SK-N-SH treated with all-trans-retinoic acid at 6 μM for 48 hours (cell line): ENCODE data around the gene RNF138.

ENCODE experiments used
- ATAC-seq: fragments of 200-7000 bp; cut with Tn5 transposase; 3 replicates; pipeline ENCODE4 v1.9.1; 2020; ENCODE audit warnings: mild to moderate bottlenecking, moderate library complexity
- ARNTL ChIP-seq: fragments of 450-650 bp; formaldehyde crosslinking; IDR thresholded peaks from 2 replicates; pipeline ENCODE4 v1.5.0; 2020; ENCODE audit warnings: low read depth, mild to moderate bottlenecking, moderate library complexity, borderline replicate concordance
- BACH2 ChIP-seq: fragments of 250-450 bp; sonication (Bioruptor Pico); IDR thresholded peaks from 2 replicates; pipeline ENCODE4 v1.9.0; 2021; ENCODE audit warnings: mild to moderate bottlenecking, borderline replicate concordance
- CSDC2 ChIP-seq: fragments of 250-450 bp; sonication (Bioruptor Pico); IDR thresholded peaks from 2 replicates; pipeline ENCODE4 v1.5.0; 2020; ENCODE audit warnings: mild to moderate bottlenecking, moderate library complexity
- ESRRG ChIP-seq: fragments of 250-450 bp; sonication (Bioruptor Pico); IDR thresholded peaks from 2 replicates; pipeline ENCODE4 v1.6.1; 2021; ENCODE audit warnings: mild to moderate bottlenecking
- GLIS3 ChIP-seq: fragments of 250-450 bp; sonication (Bioruptor Pico); IDR thresholded peaks from 2 replicates; pipeline ENCODE4 v1.5.0; 2020; ENCODE audit warnings: mild to moderate bottlenecking, moderate library complexity
- ISL1 ChIP-seq: fragments of 250-450 bp; sonication (Bioruptor Pico); IDR thresholded peaks from 2 replicates; pipeline ENCODE4 v2.1.2; 2022; ENCODE audit warnings: mild to moderate bottlenecking, moderate library complexity
- OSR1 ChIP-seq: fragments of 250-450 bp; sonication (Bioruptor Pico); IDR thresholded peaks from 2 replicates; pipeline ENCODE4 v1.8.0; 2022; ENCODE audit warnings: moderate library complexity, mild to moderate bottlenecking, inconsistent platforms
- PPARA ChIP-seq: fragments of 250-450 bp; sonication (Bioruptor Pico); IDR thresholded peaks from 2 replicates; pipeline ENCODE4 v1.5.0; 2020; ENCODE audit warnings: mild to moderate bottlenecking, borderline replicate concordance
- RARB ChIP-seq: fragments of 250-450 bp; sonication (Bioruptor Pico); IDR thresholded peaks from 2 replicates; pipeline ENCODE4 v1.8.0; 2021; ENCODE audit warnings: mild to moderate bottlenecking, moderate library complexity
- SNAI2 ChIP-seq: fragments of 250-450 bp; sonication (Bioruptor Pico); IDR thresholded peaks from 2 replicates; pipeline ENCODE4 v1.5.0; 2020; ENCODE audit warnings: mild to moderate bottlenecking, moderate library complexity
- TOX ChIP-seq: fragments of 250-450 bp; sonication (Bioruptor Pico); IDR thresholded peaks from 2 replicates; pipeline ENCODE4 v1.8.0; 2021; ENCODE audit warnings: mild to moderate bottlenecking, moderate library complexity, borderline replicate concordance
- ZC3H10 ChIP-seq: fragments of 250-450 bp; sonication (Bioruptor Pico); IDR thresholded peaks from 2 replicates; pipeline ENCODE4 v1.5.1; 2021; ENCODE audit warnings: mild to moderate bottlenecking, moderate library complexity
- ZFP3 ChIP-seq: fragments of 250-450 bp; sonication (Bioruptor Pico); IDR thresholded peaks from 2 replicates; pipeline ENCODE4 v1.5.0; 2020; ENCODE audit warnings: mild to moderate bottlenecking, moderate library complexity
- ZFP30 ChIP-seq: fragments of 450-650 bp; formaldehyde crosslinking; IDR thresholded peaks from 2 replicates; pipeline ENCODE4 v1.5.0; 2022; ENCODE audit warnings: mild to moderate bottlenecking, moderate library complexity
- ZNF70 ChIP-seq: fragments of 450-650 bp; formaldehyde crosslinking; IDR thresholded peaks from 2 replicates; pipeline ENCODE4 v1.5.0; 2020; ENCODE audit warnings: mild to moderate bottlenecking, moderate library complexity
- ZNF8 ChIP-seq: fragments of 450-650 bp; formaldehyde crosslinking; IDR thresholded peaks from 2 replicates; pipeline ENCODE4 v1.5.0; 2020; ENCODE audit warnings: mild to moderate bottlenecking, moderate library complexity
- TF ChIP-seq, protein P1 (sequence below): fragments of 250-450 bp; sonication (Bioruptor Pico); IDR thresholded peaks from 2 replicates; pipeline ENCODE4 v1.5.1; 2021; ENCODE audit warnings: mild to moderate bottlenecking, moderate library complexity
- TF ChIP-seq, protein P2 (sequence below): fragments of 250-450 bp; sonication (Bioruptor Pico); IDR thresholded peaks from 2 replicates; pipeline ENCODE4 v1.8.0; 2020; ENCODE audit warnings: mild to moderate bottlenecking, moderate library complexity, borderline replicate concordance
- TF ChIP-seq, protein P3 (sequence below): fragments of 250-450 bp; sonication (Bioruptor Pico); IDR thresholded peaks from 2 replicates; pipeline ENCODE4 v1.5.1; 2020; ENCODE audit warnings: low read depth, mild to moderate bottlenecking, moderate library complexity
- TF ChIP-seq, protein P4 (sequence below): fragments of 250-450 bp; sonication (Bioruptor Pico); IDR thresholded peaks from 2 replicates; pipeline ENCODE4 v1.5.0; 2020; ENCODE audit warnings: mild to moderate bottlenecking, moderate library complexity

RNF138 gene

DNA sequence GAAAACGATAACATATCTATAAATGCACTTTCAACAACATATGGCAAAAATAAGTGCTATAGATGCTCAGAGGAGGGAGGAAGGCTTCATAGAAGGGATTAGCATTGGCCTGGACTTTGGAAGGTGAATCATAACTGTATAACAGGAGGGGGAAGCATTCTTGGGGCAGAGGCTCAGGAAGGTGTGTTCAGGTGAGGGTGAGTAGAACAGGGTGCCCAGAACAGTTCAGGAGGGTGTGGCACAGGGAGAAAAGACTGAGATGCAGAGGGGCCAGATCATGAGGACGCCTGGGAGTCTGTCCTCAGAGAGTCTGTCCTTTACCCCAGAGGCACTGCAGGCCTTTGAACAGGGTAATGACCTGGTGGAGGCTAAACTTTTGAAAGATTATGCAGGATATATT is 68.9 kb downstream of the RNF138 start:
- ATAC-seq: no peak
- no peak for TF ChIP-seq ESRRG (CRISPR knock-in tag)
- TF ChIP-seq, protein P1, sequence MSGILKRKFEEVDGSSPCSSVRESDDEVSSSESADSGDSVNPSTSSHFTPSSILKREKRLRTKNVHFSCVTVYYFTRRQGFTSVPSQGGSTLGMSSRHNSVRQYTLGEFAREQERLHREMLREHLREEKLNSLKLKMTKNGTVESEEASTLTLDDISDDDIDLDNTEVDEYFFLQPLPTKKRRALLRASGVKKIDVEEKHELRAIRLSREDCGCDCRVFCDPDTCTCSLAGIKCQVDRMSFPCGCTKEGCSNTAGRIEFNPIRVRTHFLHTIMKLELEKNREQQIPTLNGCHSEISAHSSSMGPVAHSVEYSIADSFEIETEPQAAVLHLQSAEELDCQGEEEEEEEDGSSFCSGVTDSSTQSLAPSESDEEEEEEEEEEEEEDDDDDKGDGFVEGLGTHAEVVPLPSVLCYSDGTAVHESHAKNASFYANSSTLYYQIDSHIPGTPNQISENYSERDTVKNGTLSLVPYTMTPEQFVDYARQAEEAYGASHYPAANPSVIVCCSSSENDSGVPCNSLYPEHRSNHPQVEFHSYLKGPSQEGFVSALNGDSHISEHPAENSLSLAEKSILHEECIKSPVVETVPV (CRISPR knock-in tag): no peak
- no peak for TF ChIP-seq OSR1
- TF ChIP-seq TOX (CRISPR knock-in tag): no peak
- no peak for TF ChIP-seq ARNTL (CRISPR knock-in tag)
- no peak for TF ChIP-seq RARB (CRISPR knock-in tag)
- TF ChIP-seq, protein P2, sequence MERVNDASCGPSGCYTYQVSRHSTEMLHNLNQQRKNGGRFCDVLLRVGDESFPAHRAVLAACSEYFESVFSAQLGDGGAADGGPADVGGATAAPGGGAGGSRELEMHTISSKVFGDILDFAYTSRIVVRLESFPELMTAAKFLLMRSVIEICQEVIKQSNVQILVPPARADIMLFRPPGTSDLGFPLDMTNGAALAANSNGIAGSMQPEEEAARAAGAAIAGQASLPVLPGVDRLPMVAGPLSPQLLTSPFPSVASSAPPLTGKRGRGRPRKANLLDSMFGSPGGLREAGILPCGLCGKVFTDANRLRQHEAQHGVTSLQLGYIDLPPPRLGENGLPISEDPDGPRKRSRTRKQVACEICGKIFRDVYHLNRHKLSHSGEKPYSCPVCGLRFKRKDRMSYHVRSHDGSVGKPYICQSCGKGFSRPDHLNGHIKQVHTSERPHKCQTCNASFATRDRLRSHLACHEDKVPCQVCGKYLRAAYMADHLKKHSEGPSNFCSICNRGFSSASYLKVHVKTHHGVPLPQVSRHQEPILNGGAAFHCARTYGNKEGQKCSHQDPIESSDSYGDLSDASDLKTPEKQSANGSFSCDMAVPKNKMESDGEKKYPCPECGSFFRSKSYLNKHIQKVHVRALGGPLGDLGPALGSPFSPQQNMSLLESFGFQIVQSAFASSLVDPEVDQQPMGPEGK (CRISPR knock-in tag): no peak

DNA sequence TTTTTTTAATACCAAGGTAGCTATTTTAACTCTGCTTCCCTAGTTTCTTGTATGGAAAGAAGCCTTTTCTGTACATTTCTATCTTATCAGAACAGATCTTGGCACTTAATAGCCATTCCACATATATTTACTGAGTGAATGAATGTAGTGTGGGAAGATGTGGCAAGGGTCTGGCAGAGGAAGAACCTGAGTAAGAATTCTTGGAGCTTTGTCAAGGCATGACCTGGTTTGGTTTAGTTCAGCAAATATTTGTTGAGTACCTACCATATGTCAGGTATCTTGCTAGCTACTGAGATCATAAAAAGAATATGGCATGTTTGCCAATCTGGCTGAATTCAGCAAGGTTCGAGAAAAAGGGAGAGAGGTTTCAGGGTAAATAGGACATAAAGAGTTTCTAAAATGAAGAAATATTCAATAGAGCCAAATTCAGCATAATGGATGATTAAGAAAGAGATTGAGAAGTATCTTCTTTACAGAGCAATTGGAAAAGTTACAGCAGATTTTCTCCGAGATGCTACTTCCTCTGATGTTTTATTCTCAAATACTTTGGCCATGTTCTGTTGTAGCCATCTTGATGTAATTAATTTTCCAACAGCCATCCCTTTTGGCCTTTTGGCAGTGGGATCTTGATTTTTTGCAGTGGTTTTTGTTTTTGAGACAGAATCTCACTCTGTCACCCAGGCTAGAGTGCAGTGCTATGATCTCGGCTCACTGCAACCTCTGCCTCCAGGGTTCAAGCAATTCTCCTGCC is 76.5 kb downstream of the RNF138 start:
- TF ChIP-seq TOX (CRISPR knock-in tag) (no peak), ZC3H10 (CRISPR knock-in tag) (no peak), ZNF8 (CRISPR knock-in tag) (no peak), BACH2 (no peak), ZFP3 (no peak), PPARA (CRISPR knock-in tag) (no peak), GLIS3 (no peak), CSDC2 (CRISPR knock-in tag) (no peak), RARB (CRISPR knock-in tag) (no peak), ISL1 (CRISPR knock-in tag) (no peak)
- TF ChIP-seq, protein P1 (CRISPR knock-in tag): no peak
- TF ChIP-seq, protein P2 (CRISPR knock-in tag): no peak
- TF ChIP-seq, all 23 proteins: peak for 0
- no peak for ATAC-seq

DNA sequence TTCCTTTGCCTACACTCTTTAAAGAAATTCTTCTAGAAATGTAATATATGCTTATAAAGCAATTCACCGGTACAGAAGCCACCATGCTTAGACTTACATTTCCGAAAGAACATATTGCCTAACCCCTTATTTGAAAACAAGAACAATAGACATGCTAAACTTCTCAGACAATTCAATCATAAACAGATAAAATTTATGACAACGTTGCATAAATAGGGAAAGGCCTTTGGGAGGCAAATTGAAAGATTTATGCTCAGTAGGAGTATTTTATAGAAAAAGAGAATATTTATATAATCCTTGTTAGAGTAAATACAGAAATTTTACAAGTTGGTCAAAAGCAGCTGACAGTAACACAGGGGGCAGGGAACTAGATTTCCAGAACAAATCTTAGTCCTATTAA is 82.0 kb downstream of the RNF138 start:
- TF ChIP-seq, protein P1 (CRISPR knock-in tag): no peak
- TF ChIP-seq OSR1 (no peak), ZNF70 (no peak), ZFP30 (CRISPR knock-in tag) (no peak), ZNF8 (CRISPR knock-in tag) (no peak), RARB (CRISPR knock-in tag) (no peak)
- TF ChIP-seq, protein P3, sequence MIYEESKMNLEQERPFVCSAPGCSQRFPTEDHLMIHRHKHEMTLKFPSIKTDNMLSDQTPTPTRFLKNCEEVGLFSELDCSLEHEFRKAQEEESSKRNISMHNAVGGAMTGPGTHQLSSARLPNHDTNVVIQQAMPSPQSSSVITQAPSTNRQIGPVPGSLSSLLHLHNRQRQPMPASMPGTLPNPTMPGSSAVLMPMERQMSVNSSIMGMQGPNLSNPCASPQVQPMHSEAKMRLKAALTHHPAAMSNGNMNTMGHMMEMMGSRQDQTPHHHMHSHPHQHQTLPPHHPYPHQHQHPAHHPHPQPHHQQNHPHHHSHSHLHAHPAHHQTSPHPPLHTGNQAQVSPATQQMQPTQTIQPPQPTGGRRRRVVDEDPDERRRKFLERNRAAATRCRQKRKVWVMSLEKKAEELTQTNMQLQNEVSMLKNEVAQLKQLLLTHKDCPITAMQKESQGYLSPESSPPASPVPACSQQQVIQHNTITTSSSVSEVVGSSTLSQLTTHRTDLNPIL (CRISPR knock-in tag): no peak
- ATAC-seq: no peak

DNA sequence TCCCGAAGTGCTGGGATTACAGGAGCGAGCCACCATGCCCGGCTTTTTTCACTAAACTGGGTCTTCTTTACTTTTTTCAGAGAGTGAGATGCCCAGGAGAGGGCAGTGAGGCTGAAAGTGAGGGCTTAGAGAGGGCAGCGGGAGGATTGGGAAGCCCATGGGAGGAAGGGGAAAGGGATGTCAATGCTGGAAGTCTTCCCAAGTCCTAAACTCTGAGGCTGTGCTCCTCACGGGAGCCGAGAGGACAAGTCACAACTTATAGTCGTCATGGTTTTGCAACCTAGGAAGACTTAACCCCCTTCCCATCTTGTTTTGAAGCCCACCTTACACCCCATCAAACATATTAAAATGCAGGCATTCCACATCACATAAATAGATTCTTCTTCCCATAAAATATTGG is 83.0 kb downstream of the RNF138 start:
- ATAC-seq: no peak
- TF ChIP-seq ZNF8 (CRISPR knock-in tag) (no peak), SNAI2 (CRISPR knock-in tag) (no peak)
- TF ChIP-seq, protein P2 (CRISPR knock-in tag): no peak
- TF ChIP-seq, protein P4, sequence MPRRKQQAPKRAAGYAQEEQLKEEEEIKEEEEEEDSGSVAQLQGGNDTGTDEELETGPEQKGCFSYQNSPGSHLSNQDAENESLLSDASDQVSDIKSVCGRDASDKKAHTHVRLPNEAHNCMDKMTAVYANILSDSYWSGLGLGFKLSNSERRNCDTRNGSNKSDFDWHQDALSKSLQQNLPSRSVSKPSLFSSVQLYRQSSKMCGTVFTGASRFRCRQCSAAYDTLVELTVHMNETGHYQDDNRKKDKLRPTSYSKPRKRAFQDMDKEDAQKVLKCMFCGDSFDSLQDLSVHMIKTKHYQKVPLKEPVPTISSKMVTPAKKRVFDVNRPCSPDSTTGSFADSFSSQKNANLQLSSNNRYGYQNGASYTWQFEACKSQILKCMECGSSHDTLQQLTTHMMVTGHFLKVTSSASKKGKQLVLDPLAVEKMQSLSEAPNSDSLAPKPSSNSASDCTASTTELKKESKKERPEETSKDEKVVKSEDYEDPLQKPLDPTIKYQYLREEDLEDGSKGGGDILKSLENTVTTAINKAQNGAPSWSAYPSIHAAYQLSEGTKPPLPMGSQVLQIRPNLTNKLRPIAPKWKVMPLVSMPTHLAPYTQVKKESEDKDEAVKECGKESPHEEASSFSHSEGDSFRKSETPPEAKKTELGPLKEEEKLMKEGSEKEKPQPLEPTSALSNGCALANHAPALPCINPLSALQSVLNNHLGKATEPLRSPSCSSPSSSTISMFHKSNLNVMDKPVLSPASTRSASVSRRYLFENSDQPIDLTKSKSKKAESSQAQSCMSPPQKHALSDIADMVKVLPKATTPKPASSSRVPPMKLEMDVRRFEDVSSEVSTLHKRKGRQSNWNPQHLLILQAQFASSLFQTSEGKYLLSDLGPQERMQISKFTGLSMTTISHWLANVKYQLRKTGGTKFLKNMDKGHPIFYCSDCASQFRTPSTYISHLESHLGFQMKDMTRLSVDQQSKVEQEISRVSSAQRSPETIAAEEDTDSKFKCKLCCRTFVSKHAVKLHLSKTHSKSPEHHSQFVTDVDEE (CRISPR knock-in tag): no peak
